Hepatocyte (in vitro differentiated cells): Measurements from ENCODE around the gene SLC31A1. TPM values are rescaled to one million over a fixed set of nuclear protein-coding genes. Genes with fewer than 3 reads are reported as not detected.

Experiments
- DNase-seq: peaks from one replicate; pipeline ENCODE4 v3.0.0-alpha.2; 2016; ENCODE audit warnings: low spot score
- H2AFZ ChIP-seq: fragments of 200-600 bp; sonication (generic); 2 replicates; pipeline ENCODE4 v1.6.0; 2016; ENCODE audit warnings: antibody characterized with exemption, mild to moderate bottlenecking
- H3K27ac ChIP-seq: fragments of 200-600 bp; sonication (generic); 2 replicates; pipeline ENCODE4 v1.5.1; 2016; ENCODE audit warnings: mild to moderate bottlenecking
- H3K27me3 ChIP-seq: fragments of 200-600 bp; sonication (generic); 2 replicates; pipeline ENCODE4 v1.6.1; 2016
- H3K36me3 ChIP-seq: fragments of 200-600 bp; sonication (generic); replicated peaks from 2 replicates; pipeline ENCODE4 v1.5.1; 2016; ENCODE audit warnings: low read depth; ENCODE audit not compliant: insufficient read depth
- H3K4me1 ChIP-seq: fragments of 200-600 bp; sonication (generic); 2 replicates; pipeline ENCODE4 v1.5.1; 2016; ENCODE audit warnings: mild to moderate bottlenecking, moderate library complexity; ENCODE audit not compliant: insufficient read depth
- H3K4me2 ChIP-seq: fragments of 200-600 bp; sonication (generic); 2 replicates; pipeline ENCODE4 v1.6.0; 2016
- H3K4me3 ChIP-seq: fragments of 200-600 bp; sonication (generic); 2 replicates; pipeline ENCODE4 v1.5.1; 2016; ENCODE audit warnings: mild to moderate bottlenecking
- H3K79me2 ChIP-seq: fragments of 200-600 bp; sonication (generic); 2 replicates; pipeline ENCODE4 v1.6.0; 2017; ENCODE audit warnings: mild to moderate bottlenecking
- H3K9me2 ChIP-seq: fragments of 200-600 bp; sonication (generic); replicated peaks from 2 replicates; pipeline ENCODE4 v1.6.0; 2017; ENCODE audit warnings: mild to moderate bottlenecking; ENCODE audit not compliant: insufficient read depth
- H3K9me3 ChIP-seq: fragments of 200-600 bp; sonication (generic); 2 replicates; pipeline ENCODE4 v1.5.1; 2016; ENCODE audit warnings: low read depth, mild to moderate bottlenecking
- H4K20me1 ChIP-seq: fragments of 200-600 bp; sonication (generic); 2 replicates; pipeline ENCODE4 v1.6.0; 2016; ENCODE audit warnings: mild to moderate bottlenecking; ENCODE audit not compliant: insufficient read depth, poor library complexity, severe bottlenecking
- EZH2 ChIP-seq: fragments of 200-600 bp; sonication (generic); IDR thresholded peaks from 2 replicates; pipeline ENCODE4 v1.6.1; 2016; ENCODE audit warnings: antibody characterized with exemption, mild to moderate bottlenecking, borderline replicate concordance
- EZH2phosphoT487 ChIP-seq: fragments of 200-600 bp; sonication (generic); IDR thresholded peaks from one replicate; pipeline ENCODE4 v1.6.1; 2018; ENCODE audit warnings: antibody characterized with exemption, mild to moderate bottlenecking, low read depth, moderate library complexity; ENCODE audit not compliant: unreplicated experiment, severe bottlenecking
- WGBS: methylation state at CpG from one replicate; pipeline ENCODE4 v1.1.6; 2016; ENCODE audit warnings: low lambda C conversion rate; ENCODE audit errors: missing lambda C conversion rate; 5-methylcytosine and 5-hydroxymethylcytosine counted together
- polyA plus RNA-seq: library from polyadenylated mRNA; unstranded; fragments of >200 nt; fragmentation: Nextera tagmentation; extraction: Ambion mirVana; gene quantifications from 2 replicates; pipeline ENCODE4 v1.2.1, GENCODE V29; 2016
- total RNA-seq: library from RNA; depleted of rRNA; stranded (reverse); fragments of >200 nt; gene quantifications from 2 replicates; pipeline ENCODE4 v1.2.3, GENCODE V29; 2014
- TF ChIP-seq, protein P1 (sequence below): fragments of 200-600 bp; sonication (generic); IDR thresholded peaks from 2 replicates; pipeline ENCODE4 v1.5.1; 2016; ENCODE audit warnings: antibody characterized with exemption, mild to moderate bottlenecking; ENCODE audit not compliant: poor library complexity

Gene SLC31A1
- 43.3 TPM in 2 replicates for total RNA-seq
- 24.5 and 29.7 TPM in 2 replicates for polyA plus RNA-seq

DNA sequence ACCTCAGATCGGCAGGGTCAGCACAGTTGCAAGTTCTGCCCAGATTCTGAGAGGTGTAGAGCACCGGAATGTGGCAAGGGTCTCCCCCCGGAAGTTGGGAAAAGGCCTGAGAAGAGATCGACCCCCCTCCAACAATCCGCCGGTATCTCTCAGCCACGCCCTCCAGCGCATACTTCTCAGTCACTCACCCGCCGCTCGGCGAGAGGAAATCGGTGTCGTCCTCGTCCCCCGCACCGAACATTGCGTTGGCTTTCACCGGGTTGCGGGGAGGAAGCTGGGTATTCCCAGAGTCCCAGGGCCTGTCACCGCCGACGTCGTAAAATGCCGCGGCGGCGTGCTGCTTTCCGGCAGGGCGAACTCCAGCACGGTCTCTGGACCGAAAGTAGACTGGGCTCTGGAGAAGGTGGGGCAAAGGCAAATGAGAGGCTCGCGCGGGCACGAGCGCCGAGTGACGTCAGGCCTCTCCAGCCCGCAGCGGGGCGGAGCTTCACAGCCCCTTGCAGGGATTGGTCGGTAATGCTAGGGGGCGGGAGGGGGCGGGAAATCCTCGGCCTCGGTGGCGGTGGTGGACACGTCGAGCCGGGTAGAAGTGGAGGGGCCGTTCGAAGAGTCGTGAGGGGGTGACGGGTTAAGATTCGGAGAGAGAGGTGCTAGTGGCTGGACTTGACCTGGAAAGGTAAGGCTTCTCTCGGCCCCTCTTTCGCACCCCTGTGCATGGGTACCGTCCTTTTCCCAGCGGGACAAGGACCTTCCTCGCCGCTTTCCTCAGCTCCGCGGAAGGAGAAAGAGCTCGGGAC lies at the start of gene SLC31A1, which contains the start of gene FKBP15:
Gene SLC31A1, plus strand, starts transcription at position 542 of the 797 bp plus-strand sequence. CDS start 34,605 bp downstream, outside the sequence.
Gene FKBP15, minus strand, starts transcription at position 275 of the 797 bp plus-strand sequence. Its CDS starts 34 bp downstream, at position 241.
- WGBS = 1% methylated on average over 37 of the region's 65 CpGs
- DNase-seq = peak; percentile 99
- peak within 1 kb of the TSS; percentile 91 for H3K4me2 ChIP-seq
- H3K36me3 ChIP-seq = no peaks in the 10 kb centered on the region
- H2AFZ ChIP-seq = peak within 1 kb of the TSS; percentile 68
- no peaks in the 10 kb centered on the region for H3K9me3 ChIP-seq
- H4K20me1 ChIP-seq = peaks cover 3% of the 10 kb centered on the region
- H3K4me1 ChIP-seq = peaks cover 19% of the 10 kb centered on the region
- H3K4me3 ChIP-seq = peak within 1 kb of the TSS; percentile 65
- peak within 1 kb of the TSS; percentile 84 for H3K27ac ChIP-seq
- no peaks in the 10 kb centered on the region for H3K27me3 ChIP-seq
- no peak for TF ChIP-seq EZH2phosphoT487
- TF ChIP-seq EZH2 = no peak
- TF ChIP-seq, protein P1, sequence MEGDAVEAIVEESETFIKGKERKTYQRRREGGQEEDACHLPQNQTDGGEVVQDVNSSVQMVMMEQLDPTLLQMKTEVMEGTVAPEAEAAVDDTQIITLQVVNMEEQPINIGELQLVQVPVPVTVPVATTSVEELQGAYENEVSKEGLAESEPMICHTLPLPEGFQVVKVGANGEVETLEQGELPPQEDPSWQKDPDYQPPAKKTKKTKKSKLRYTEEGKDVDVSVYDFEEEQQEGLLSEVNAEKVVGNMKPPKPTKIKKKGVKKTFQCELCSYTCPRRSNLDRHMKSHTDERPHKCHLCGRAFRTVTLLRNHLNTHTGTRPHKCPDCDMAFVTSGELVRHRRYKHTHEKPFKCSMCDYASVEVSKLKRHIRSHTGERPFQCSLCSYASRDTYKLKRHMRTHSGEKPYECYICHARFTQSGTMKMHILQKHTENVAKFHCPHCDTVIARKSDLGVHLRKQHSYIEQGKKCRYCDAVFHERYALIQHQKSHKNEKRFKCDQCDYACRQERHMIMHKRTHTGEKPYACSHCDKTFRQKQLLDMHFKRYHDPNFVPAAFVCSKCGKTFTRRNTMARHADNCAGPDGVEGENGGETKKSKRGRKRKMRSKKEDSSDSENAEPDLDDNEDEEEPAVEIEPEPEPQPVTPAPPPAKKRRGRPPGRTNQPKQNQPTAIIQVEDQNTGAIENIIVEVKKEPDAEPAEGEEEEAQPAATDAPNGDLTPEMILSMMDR = no peak
- H3K79me2 ChIP-seq = peaks cover 81% of the 10 kb centered on the region
- H3K9me2 ChIP-seq = no peaks in the 10 kb centered on the region

DNA sequence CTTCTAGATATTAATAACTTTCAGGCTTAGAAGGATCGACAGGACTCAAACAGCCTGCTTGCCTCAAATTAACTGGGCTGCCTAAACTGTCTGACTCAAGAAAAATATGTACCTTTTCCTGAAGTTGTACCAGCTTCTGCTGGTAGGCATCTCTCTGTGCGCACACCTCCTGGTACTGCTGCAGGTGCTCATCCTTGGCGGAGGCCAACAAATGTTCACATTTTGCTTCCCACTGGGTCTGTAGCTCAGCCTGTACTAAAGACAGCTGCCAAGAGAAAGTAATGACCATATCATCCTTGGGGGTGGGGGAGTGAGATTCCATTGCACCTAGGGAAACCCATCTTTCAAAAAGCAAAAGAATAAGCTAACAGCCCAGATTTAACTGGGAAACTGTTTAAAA lies 48.0 kb upstream of the SLC31A1 start:
- no peak overlapping the region for H3K27ac ChIP-seq
- no peak overlapping the region for H3K4me2 ChIP-seq
- no peaks in the 10 kb centered on the region for H3K9me2 ChIP-seq
- 99% methylated on average over 3 of the region's 3 CpGs for WGBS
- H4K20me1 ChIP-seq = no peaks in the 10 kb centered on the region
- H2AFZ ChIP-seq = no peak overlapping the region
- H3K4me1 ChIP-seq = no peaks in the 10 kb centered on the region
- no peak for DNase-seq
- H3K79me2 ChIP-seq = no peaks in the 10 kb centered on the region
- no peaks in the 10 kb centered on the region for H3K27me3 ChIP-seq
- H3K36me3 ChIP-seq = no peaks in the 10 kb centered on the region
- TF ChIP-seq EZH2 (no peak), EZH2phosphoT487 (no peak)
- TF ChIP-seq, protein P1 = no peak
- no peak overlapping the region for H3K4me3 ChIP-seq
- H3K9me3 ChIP-seq = no peaks in the 10 kb centered on the region

DNA sequence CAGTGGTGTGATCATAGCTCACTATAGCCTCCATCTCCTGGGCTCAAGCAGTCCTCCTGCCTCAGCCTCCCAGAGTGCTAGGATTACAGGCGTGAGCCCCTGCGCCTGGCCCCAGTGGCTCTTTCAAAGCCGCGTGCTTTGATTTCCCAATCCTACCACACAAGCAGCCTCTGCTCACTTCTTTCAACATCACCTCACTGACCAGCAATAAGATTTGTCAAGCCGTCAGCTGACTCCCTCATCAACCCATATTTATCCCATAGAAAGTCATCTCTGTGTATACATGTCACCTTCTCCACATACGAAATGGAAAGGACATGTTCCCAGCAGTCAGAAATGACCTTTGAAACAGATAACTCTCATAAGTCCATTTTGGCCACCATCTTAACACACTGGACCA lies 44.5 kb upstream of the SLC31A1 start:
- no peaks in the 10 kb centered on the region for H3K27me3 ChIP-seq
- H3K79me2 ChIP-seq = no peaks in the 10 kb centered on the region
- DNase-seq = no peak
- no peaks in the 10 kb centered on the region for H3K9me3 ChIP-seq
- H3K4me2 ChIP-seq = no peak overlapping the region
- TF ChIP-seq EZH2 = no peak
- TF ChIP-seq EZH2phosphoT487 = no peak
- TF ChIP-seq, protein P1 = no peak
- no peak overlapping the region for H2AFZ ChIP-seq
- WGBS = 97% methylated on average over 6 of the region's 6 CpGs
- no peaks in the 10 kb centered on the region for H3K9me2 ChIP-seq
- no peaks in the 10 kb centered on the region for H3K36me3 ChIP-seq
- no peaks in the 10 kb centered on the region for H4K20me1 ChIP-seq
- H3K27ac ChIP-seq = no peak overlapping the region
- H3K4me1 ChIP-seq = peaks cover 3% of the 10 kb centered on the region
- no peak overlapping the region for H3K4me3 ChIP-seq
